Ishikawa (cell line): ENCODE data around the gene CORO7.
A peak's percentile ranks its signal among the peaks of the same experiment; 100 is the strongest.

Experiments
- CEBPB ChIP-seq: IDR thresholded peaks from 2 replicates; pipeline ENCODE4 v1.6.1; 2012
- CREB1 ChIP-seq: IDR thresholded peaks from 2 replicates; pipeline ENCODE4 v1.6.1; 2012; ENCODE audit warnings: low read depth
- EGR1 ChIP-seq: IDR thresholded peaks from 2 replicates; pipeline ENCODE4 v1.6.1; 2012
- EP300 ChIP-seq: IDR thresholded peaks from 2 replicates; pipeline ENCODE4 v1.6.1; 2012; ENCODE audit warnings: borderline replicate concordance
- FOXM1 ChIP-seq: IDR thresholded peaks from 2 replicates; pipeline ENCODE4 v1.6.1; 2012; ENCODE audit warnings: low read depth, borderline replicate concordance
- NFIC ChIP-seq: IDR thresholded peaks from 2 replicates; pipeline ENCODE4 v1.6.1; 2012
- RAD21 ChIP-seq: IDR thresholded peaks from 2 replicates; pipeline ENCODE4 v1.6.1; 2012; ENCODE audit warnings: low read depth
- TAF1 ChIP-seq: IDR thresholded peaks from 2 replicates; pipeline ENCODE4 v1.6.1; 2012; ENCODE audit warnings: low read depth, mild to moderate bottlenecking
- TCF12 ChIP-seq: IDR thresholded peaks from 2 replicates; pipeline ENCODE4 v1.6.1; 2012; ENCODE audit warnings: low read depth
- TEAD4 ChIP-seq: IDR thresholded peaks from 2 replicates; pipeline ENCODE4 v1.6.1; 2012
- YY1 ChIP-seq: IDR thresholded peaks from 2 replicates; pipeline ENCODE4 v1.6.1; 2012; ENCODE audit warnings: low read depth
- ZBTB7A ChIP-seq: IDR thresholded peaks from 2 replicates; pipeline ENCODE4 v1.6.1; 2012; ENCODE audit warnings: low read depth
- TF ChIP-seq, protein P1 (sequence below): IDR thresholded peaks from 2 replicates; pipeline ENCODE4 v1.6.1; 2012
- TF ChIP-seq, protein P2 (sequence below): IDR thresholded peaks from 2 replicates; pipeline ENCODE4 v1.6.1; 2012; ENCODE audit warnings: low read depth, mild to moderate bottlenecking
- TF ChIP-seq, protein P3 (sequence below): IDR thresholded peaks from 2 replicates; pipeline ENCODE4 v1.6.1; 2012

The CORO7 gene

DNA sequence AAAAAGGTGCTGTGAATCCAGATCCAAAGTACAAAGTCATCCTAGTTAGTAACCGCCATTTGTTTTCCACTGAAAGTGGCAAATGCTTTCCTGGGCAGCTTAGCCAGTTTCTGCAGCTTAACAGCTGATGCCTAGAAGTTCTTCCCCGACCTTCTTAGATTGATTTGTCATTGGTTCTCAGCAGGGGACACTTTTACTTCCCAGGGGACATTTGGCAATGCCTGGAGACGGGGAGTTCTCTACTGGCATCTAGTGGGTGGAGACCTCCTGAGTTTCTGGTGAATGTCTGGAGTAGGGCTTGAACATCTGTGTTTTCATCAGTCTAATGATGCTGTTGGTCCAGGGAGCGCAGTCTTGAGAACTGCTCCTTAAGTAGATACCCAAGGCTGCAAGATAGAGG lies 16.8 kb upstream of the CORO7 start:
- TF ChIP-seq FOXM1, result no peak
- no peak for TF ChIP-seq EGR1
- TF ChIP-seq, protein P1, sequence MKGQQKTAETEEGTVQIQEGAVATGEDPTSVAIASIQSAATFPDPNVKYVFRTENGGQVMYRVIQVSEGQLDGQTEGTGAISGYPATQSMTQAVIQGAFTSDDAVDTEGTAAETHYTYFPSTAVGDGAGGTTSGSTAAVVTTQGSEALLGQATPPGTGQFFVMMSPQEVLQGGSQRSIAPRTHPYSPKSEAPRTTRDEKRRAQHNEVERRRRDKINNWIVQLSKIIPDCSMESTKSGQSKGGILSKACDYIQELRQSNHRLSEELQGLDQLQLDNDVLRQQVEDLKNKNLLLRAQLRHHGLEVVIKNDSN, result no peak
- TF ChIP-seq TAF1, result no peak
- no peak for TF ChIP-seq ZBTB7A
- no peak for TF ChIP-seq YY1
- TF ChIP-seq TEAD4, result no peak
- TF ChIP-seq, protein P2, sequence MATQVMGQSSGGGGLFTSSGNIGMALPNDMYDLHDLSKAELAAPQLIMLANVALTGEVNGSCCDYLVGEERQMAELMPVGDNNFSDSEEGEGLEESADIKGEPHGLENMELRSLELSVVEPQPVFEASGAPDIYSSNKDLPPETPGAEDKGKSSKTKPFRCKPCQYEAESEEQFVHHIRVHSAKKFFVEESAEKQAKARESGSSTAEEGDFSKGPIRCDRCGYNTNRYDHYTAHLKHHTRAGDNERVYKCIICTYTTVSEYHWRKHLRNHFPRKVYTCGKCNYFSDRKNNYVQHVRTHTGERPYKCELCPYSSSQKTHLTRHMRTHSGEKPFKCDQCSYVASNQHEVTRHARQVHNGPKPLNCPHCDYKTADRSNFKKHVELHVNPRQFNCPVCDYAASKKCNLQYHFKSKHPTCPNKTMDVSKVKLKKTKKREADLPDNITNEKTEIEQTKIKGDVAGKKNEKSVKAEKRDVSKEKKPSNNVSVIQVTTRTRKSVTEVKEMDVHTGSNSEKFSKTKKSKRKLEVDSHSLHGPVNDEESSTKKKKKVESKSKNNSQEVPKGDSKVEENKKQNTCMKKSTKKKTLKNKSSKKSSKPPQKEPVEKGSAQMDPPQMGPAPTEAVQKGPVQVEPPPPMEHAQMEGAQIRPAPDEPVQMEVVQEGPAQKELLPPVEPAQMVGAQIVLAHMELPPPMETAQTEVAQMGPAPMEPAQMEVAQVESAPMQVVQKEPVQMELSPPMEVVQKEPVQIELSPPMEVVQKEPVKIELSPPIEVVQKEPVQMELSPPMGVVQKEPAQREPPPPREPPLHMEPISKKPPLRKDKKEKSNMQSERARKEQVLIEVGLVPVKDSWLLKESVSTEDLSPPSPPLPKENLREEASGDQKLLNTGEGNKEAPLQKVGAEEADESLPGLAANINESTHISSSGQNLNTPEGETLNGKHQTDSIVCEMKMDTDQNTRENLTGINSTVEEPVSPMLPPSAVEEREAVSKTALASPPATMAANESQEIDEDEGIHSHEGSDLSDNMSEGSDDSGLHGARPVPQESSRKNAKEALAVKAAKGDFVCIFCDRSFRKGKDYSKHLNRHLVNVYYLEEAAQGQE, result no peak
- TF ChIP-seq CEBPB, result no peak
- no peak for TF ChIP-seq RAD21
- no peak for TF ChIP-seq TCF12
- TF ChIP-seq CREB1, result no peak
- no peak for TF ChIP-seq EP300
- TF ChIP-seq, protein P3, sequence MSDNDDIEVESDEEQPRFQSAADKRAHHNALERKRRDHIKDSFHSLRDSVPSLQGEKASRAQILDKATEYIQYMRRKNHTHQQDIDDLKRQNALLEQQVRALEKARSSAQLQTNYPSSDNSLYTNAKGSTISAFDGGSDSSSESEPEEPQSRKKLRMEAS, result no peak
- no peak for TF ChIP-seq NFIC

DNA sequence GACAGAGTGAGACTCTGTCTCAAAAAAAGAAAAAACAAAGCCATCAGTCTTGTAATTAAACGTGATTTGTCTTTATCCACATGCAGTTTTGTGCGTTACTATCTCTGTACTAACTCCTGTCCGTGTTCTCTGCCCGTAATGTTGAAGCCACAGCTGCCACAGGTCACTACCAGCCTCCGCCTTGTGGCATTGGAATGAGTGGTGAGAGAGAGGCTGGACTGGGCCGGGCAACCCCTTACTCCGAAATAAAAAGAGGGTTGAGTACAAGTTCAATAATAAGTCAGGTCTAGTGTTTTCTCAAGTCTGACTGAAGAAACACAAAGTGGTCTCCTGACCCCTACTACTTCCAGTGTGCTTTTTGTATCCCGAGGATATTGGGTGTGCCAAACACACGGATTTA lies 14.6 kb upstream of the CORO7 start:
- TF ChIP-seq TEAD4 (no peak), YY1 (no peak), CREB1 (no peak)
- TF ChIP-seq, protein P2, result no peak

GRCh38 chr16:4428500-4428899 lies 12.1 kb upstream of the CORO7 start:
- TF ChIP-seq, protein P3, result no peak

DNA sequence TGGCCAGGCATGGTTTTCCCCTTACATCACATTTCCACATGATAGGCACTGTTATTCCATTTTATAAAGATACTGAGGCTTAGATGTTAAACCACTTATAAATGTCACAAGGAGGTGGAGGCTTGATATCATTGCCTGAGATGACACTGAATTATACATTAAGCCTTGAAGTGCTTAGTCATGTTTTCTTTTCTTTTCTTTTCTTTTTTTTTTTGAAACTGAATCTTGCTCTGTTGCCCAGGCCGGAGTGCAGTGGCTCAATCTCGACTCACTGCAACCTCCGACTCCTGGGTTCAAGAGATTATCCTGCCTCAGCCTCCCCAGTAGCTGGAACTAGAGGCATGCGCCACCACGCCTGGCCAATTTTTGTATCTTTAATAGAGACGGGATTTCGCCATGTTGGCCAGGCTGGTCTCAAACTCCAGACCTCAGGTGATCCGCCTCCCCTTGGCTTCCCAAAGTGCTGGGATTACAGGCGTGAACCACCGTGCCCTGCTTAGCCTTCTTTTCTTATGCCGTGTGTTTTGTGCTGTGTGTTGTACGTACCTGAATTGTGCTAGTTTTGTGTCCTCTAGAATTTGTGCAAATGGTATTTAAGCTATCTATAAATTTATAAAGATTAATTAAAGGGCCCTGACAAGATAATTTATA lies 10.5 kb upstream of the CORO7 start:
- no peak for TF ChIP-seq FOXM1
- TF ChIP-seq TAF1, result no peak
- TF ChIP-seq NFIC, result no peak
- TF ChIP-seq, protein P3, result no peak
- TF ChIP-seq RAD21, result no peak
- TF ChIP-seq YY1, result no peak
- TF ChIP-seq CREB1, result no peak
- TF ChIP-seq, protein P1, result no peak
- no peak for TF ChIP-seq EGR1
- no peak for TF ChIP-seq TCF12
- no peak for TF ChIP-seq CEBPB
- TF ChIP-seq ZBTB7A, result no peak
- TF ChIP-seq TEAD4, result no peak
- TF ChIP-seq, protein P2, result no peak
- no peak for TF ChIP-seq EP300

DNA sequence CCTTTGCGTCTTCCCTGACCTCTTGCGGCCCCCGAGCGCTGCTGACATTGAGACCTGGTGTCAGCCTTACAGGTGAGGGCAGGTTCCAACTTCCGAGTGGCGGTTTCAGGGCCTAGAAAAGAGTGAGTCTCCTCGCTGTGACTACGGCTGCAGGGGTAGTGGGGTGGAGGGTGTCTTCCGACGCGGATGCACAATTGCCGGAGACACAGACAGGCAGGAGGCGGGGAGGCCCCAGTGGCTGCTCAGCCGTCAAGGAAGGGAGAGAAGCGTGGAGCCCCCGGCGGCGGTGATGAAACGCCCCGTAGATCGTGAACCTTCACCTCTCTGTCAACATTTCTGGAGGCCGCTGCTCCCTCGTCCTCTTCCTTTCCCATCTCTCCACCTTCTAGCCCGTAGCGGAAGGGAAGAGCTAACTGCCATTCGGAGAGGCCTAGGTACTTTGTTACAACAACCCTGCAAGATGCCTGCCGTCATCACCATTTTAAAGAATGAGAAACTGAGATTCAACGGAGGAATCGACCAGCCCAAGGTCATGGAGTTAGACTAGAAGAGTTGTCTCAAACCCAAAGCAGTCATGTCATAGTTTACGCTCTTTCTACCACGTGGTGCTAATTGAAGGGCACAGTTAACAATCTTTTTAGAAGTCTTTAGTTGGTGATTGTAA lies 9.8 kb upstream of the CORO7 start:
- TF ChIP-seq EP300 (0 out of 2 replicates have a peak, but pooled peaks have one; percentile 10), YY1 (no peak), TEAD4 (no peak), CREB1 (no peak), CEBPB (no peak), FOXM1 (no peak), TAF1 (peak; percentile 16; the same call in 1 of the 2 replicates)
- TF ChIP-seq, protein P2, result no peak
- TF ChIP-seq, protein P3, result no peak; the same call in 1 of the 2 replicates
